RWPE2 (cell line): ENCODE results near the gene OR5A1.

Source experiments
- ATAC-seq: fragments of 200-7000 bp; cut with Tn5 transposase; 3 replicates; pipeline ENCODE4 v1.9.1; 2021; ENCODE audit warnings: low read depth
- DNase-seq: peaks from one replicate; pipeline ENCODE4 v3.0.0-alpha.2; 2020; ENCODE audit warnings: low spot score
- H3K27ac ChIP-seq: fragments of 450-650 bp; 2 replicates; pipeline ENCODE4 v1.5.1; 2017; ENCODE audit warnings: mild to moderate bottlenecking; ENCODE audit not compliant: poor library complexity, severe bottlenecking
- H3K27me3 ChIP-seq: fragments of 250-450 bp; sonication (Bioruptor Pico); 2 replicates; pipeline ENCODE4 v1.5.1; 2021; ENCODE audit warnings: mild to moderate bottlenecking, moderate library complexity; ENCODE audit not compliant: insufficient read depth, poor library complexity, severe bottlenecking
- H3K36me3 ChIP-seq: fragments of 250-450 bp; sonication (Bioruptor Pico); 2 replicates; pipeline ENCODE4 v1.5.1; 2020; ENCODE audit warnings: low read depth, mild to moderate bottlenecking, moderate library complexity
- H3K4me1 ChIP-seq: fragments of 250-450 bp; sonication (Bioruptor Pico); 2 replicates; pipeline ENCODE4 v1.5.1; 2021; ENCODE audit warnings: mild to moderate bottlenecking, moderate library complexity; ENCODE audit not compliant: insufficient read depth, poor library complexity, severe bottlenecking
- H3K4me3 ChIP-seq: fragments of 250-450 bp; sonication (Bioruptor Pico); 2 replicates; pipeline ENCODE4 v1.5.1; 2021; ENCODE audit warnings: mild to moderate bottlenecking, moderate library complexity; ENCODE audit not compliant: severe bottlenecking
- H3K9me3 ChIP-seq: fragments of 250-450 bp; sonication (Bioruptor Pico); 2 replicates; pipeline ENCODE4 v1.5.1; 2021; ENCODE audit warnings: mild to moderate bottlenecking, moderate library complexity; ENCODE audit not compliant: severe bottlenecking
- CTCF ChIP-seq: fragments of 450-650 bp; IDR thresholded peaks from one replicate; pipeline ENCODE4 v1.5.1; 2017; ENCODE audit warnings: mild to moderate bottlenecking, moderate library complexity; ENCODE audit not compliant: poor library complexity, severe bottlenecking

The OR5A1 gene

GRCh38 chr11:59423835-59424234 lies 12.4 kb upstream of the OR5A1 start:
- no peaks in the 10 kb centered on the region for H3K9me3 ChIP-seq
- H3K36me3 ChIP-seq, result no peaks in the 10 kb centered on the region
- TF ChIP-seq CTCF, result no peak
- no peak for DNase-seq
- H3K27me3 ChIP-seq, result no peaks in the 10 kb centered on the region
- ATAC-seq, result no peak
- H3K4me3 ChIP-seq, result no peak overlapping the region
- no peak overlapping the region for H3K27ac ChIP-seq
- no peaks in the 10 kb centered on the region for H3K4me1 ChIP-seq

DNA sequence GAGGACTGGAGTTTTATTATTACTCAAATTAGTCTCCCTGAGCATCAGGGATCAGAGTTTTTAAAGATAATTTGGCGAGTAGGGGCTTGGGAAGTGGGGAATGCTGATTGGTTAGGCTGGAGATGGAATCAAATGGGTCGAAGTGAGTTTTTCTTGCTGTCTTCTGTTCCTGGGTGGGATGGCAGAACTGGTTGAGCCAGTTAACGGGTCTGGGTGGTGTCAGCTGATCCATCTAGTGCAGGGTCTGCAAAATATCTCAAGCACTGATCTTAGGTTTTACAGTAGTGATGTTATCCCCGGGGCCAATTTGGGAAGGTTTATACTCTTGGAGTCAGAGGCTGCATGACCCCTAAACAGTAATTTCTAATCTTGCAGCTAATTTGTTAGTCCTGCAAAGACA lies 11.1 kb upstream of the OR5A1 start:
- Histone ChIP-seq H3K9me3 (no peaks in the 10 kb centered on the region), H3K27me3 (no peaks in the 10 kb centered on the region), H3K4me1 (no peaks in the 10 kb centered on the region), H3K36me3 (no peaks in the 10 kb centered on the region), H3K4me3 (no peak overlapping the region), H3K27ac (no peak overlapping the region)
- TF ChIP-seq CTCF, result no peak
- ATAC-seq, result no peak
- no peak for DNase-seq

GRCh38 chr11:59426361-59427067 lies 9.8 kb upstream of the OR5A1 start, which contains the start of gene OR5A2:
Gene OR5A2 (minus strand): TSS chr11:59426413. CDS start chr11:59422953, 3,460 bp downstream.
- Histone ChIP-seq H3K27me3 (no peaks in the 10 kb centered on the region), H3K27ac (no peak within 1 kb of the TSS), H3K4me1 (no peaks in the 10 kb centered on the region), H3K36me3 (no peaks in the 10 kb centered on the region), H3K4me3 (no peak within 1 kb of the TSS), H3K9me3 (no peaks in the 10 kb centered on the region)
- ATAC-seq (no peak), DNase-seq (no peak)
- no peak for TF ChIP-seq CTCF

GRCh38 chr11:59427068-59427382 lies 9.2 kb upstream of the OR5A1 start:
- Histone ChIP-seq H3K27ac (no peak overlapping the region), H3K36me3 (no peaks in the 10 kb centered on the region), H3K27me3 (no peaks in the 10 kb centered on the region), H3K4me3 (no peak overlapping the region), H3K4me1 (no peaks in the 10 kb centered on the region), H3K9me3 (no peaks in the 10 kb centered on the region)
- no peak for TF ChIP-seq CTCF
- peak; percentile 52; the same call in 1 of the 3 replicates for ATAC-seq
- no peak for DNase-seq

- no peak overlapping the region for H3K4me3 ChIP-seq
- peak; percentile 59; the same call in 1 of the 3 replicates for ATAC-seq
- H3K9me3 ChIP-seq, result no peaks in the 10 kb centered on the region
- peaks cover 5% of the 10 kb centered on the region for H3K27me3 ChIP-seq
- no peaks in the 10 kb centered on the region for H3K4me1 ChIP-seq
- no peak for DNase-seq
- no peaks in the 10 kb centered on the region for H3K36me3 ChIP-seq
- no peak overlapping the region for H3K27ac ChIP-seq
- TF ChIP-seq CTCF, result peak; percentile 93
Observed at GRCh38 chr11:59429924-59430516, 6.2 kb upstream of the OR5A1 start.
